Subcutaneous abdominal adipose tissue (tissue), 5 donors: ENCODE measurements around the gene CENPV.
"Not testable (repeated sequence)": the region's sequence is repeated elsewhere in the genome, so short reads cannot be mapped to it uniquely, and the experiment has no call there.

Source experiments
- H3K27ac ChIP-seq: one replicate; pipeline ENCODE4 v1.7.0; 2013; ENCODE audit warnings: low read depth, mild to moderate bottlenecking, inconsistent platforms, low read length, moderate library complexity
- H3K27me3 ChIP-seq, 5 donors: one replicate each; pipeline ENCODE4 v1.7.0; 2013; ENCODE audit warnings: low read length in 5 of 5, inconsistent platforms in 1 of 5; ENCODE audit not compliant: control insufficient read depth in 5 of 5, insufficient read depth in 4 of 5
- H3K36me3 ChIP-seq, 5 donors: one replicate each; pipeline ENCODE4 v1.7.0; 2013; ENCODE audit warnings: low read length in 5 of 5; ENCODE audit not compliant: control insufficient read depth in 5 of 5, insufficient read depth in 5 of 5
- H3K4me1 ChIP-seq, 5 donors: one replicate each; pipeline ENCODE4 v1.7.0; 2013; ENCODE audit warnings: low read length in 5 of 5, mild to moderate bottlenecking in 3 of 5, moderate library complexity in 1 of 5; ENCODE audit not compliant: control insufficient read depth in 5 of 5, insufficient read depth in 5 of 5
- H3K4me3 ChIP-seq, 5 donors: one replicate each; pipeline ENCODE4 v1.7.0; 2013; ENCODE audit warnings: low read length in 5 of 5, low read depth in 1 of 5
- H3K9ac ChIP-seq, 5 donors: one replicate each; pipeline ENCODE4 v1.7.0; 2013; ENCODE audit warnings: low read length in 5 of 5, mild to moderate bottlenecking in 4 of 5, moderate library complexity in 3 of 5
- H3K9me3 ChIP-seq, 5 donors: one replicate each; pipeline ENCODE4 v1.7.0; 2013; ENCODE audit warnings: low read length in 5 of 5; ENCODE audit not compliant: control insufficient read depth in 5 of 5
- donor health status: healthy.
- donor health status: healthy.
- donor health status: healthy.
- donor health status: healthy.
- donor health status: healthy.

CENPV gene

DNA sequence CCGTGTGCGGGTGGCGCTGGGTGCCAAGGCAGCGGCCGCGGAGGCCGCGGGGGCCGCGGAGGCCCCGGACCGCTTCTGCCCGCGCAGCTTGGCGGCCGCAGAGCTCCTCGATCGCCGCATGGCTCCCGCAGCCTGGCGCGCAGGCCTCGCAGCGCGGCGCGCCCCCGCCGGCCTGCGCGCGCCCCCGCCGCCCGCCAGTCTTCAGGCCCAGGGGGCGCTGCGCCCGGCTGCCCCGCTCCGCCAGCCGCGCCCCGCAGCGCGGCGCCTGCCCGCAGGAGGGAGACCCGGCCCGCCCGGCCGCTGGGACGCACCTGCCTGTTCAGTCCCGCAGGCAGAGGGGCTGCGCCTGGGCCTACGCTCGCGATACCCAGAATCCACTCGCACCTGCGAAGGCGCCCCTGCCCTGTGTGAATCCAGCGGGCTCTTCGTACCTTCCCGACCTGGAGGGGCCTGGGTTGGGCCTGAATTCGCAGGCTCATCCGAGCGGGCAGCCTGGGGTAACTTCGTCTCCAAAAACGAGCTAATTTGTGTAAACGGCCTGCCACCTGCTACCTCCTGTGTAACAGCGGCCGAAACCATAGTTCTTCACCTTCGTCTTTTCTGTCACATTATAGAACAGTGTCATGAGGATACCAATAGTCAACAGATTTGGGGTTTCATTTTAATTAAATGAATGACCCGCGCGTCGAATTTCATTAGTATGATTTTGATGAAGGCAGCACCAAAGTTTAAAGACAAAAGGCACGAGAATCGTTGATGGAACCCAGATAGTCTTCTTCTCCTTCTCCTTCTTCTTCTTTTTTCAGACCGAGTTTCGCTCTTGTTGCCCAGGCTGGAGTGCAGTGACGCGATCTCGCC, at the start of gene CENPV:
CENPV (minus strand) TSS at position 153 of the 858 bp plus-strand sequence; CDS start at position 120, 33 bp downstream.
- Histone ChIP-seq H3K27me3 (no peaks in the 10 kb centered on the region), H3K4me1 (peaks cover 0 to 18% (median 17%) of the 10 kb centered on the region in 5 donors), H3K9me3 (no peaks in the 10 kb centered on the region), H3K4me3 (peak within 1 kb of the TSS; percentile 62 to 80 (median 75)), H3K27ac (no peak within 1 kb of the TSS), H3K9ac (peak within 1 kb of the TSS in 4 of 5 donors; percentile 59 to 79 (median 70)), H3K36me3 (peaks cover 4 to 10% (median 7%) of the 10 kb centered on the region in 5 donors)

DNA sequence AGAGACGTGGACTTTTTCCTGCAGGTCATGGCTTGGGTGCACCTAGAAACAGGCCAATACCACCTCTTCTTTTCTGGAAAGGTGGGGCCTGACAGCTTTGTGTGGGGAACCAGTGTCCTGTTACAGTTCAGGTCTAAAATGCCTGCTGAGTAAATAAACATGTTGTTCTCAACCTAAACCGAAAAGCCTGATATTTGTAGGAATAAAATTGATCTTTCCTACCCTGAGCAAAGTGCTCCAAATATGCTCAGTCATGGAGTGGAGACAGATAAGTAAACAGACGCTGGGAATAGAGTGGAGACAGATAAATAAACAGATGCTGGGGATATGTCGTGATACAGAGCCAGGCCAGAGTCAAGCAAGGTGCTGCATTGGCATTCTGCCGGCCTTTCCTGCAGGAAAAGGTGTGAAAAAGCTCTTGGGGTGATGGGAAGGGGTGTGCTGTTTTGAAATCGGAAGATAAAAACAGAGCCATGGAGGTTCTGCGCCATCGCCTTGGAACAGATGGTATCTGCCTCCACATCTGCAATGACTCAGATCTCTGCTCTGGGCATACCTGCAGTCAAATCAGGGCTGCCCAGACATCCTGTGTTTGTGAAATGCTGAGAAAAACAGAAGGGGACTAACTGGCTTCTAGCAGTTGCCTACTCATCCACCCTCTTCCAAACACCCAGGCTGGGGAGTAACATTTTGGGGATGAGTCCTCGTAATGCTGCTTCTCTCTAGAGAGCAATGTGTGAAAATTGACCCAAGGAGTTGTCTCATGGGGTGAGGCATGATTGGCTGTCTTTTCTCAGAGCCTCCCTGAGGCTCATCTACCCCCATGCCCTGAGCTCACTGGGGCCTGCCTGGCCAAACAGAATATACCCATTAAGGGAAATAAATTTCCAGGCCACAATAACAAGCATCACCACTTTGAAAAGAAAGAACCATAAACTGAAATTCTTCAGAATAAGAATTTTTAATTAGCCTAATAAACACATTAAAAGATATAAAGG, 45.3 kb upstream of the CENPV start:
- Histone ChIP-seq H3K4me1 (no peaks in the 10 kb centered on the region), H3K9me3 (no peaks in the 10 kb centered on the region), H3K36me3 (no peaks in the 10 kb centered on the region), H3K27ac (no peak overlapping the region), H3K27me3 (no peaks in the 10 kb centered on the region), H3K4me3 (no peak overlapping the region), H3K9ac (no peak overlapping the region)

DNA sequence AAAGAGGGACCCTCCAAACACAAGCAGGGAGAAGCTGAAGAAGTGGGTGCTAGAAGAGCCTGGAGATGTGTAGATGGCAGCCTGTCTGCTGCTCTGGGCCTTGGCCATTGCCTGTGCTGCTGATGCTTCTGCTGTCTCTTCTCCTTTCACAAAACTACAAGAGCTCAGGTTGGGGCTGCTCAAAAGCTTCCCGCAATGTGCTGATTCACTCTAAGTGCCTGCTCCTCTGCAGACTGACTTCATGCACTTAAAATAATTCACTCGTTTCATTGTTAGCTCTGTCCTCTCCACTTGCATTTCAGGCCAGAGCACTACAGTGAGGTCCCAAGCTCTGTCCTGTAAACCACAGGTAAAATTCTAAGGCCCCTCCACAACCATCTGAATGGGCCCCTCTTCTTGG, 43.4 kb upstream of the CENPV start:
- H3K27ac ChIP-seq, H3K4me3 ChIP-seq: not testable (repeated sequence)

DNA sequence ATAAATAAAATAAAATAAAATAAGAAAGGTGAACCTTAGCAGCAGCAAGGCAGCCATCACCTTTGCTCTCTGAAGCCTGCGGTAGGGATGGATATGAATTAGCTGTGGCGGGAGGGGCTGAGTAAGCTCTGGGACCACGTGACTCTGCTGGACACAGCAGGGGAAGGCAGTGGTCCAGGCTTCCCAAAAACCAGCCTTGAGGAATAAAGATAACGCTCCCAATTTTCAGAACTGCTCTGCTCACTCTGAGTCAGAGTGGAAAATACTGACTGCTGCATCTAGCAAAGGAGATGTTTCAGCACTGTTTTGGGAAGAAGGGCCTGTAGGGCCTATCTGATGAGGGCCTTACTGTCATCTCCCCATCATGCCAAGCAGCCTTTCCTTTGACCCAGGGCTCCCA, 42.6 kb upstream of the CENPV start:
- H3K27ac ChIP-seq, H3K27me3 ChIP-seq, H3K4me1 ChIP-seq, H3K36me3 ChIP-seq, H3K4me3 ChIP-seq, H3K9ac ChIP-seq, H3K9me3 ChIP-seq: not testable (repeated sequence)

More for the DNA sequence above, 43.4 kb upstream of the CENPV start:
- not testable (repeated sequence) for H3K4me1 ChIP-seq, H3K9me3 ChIP-seq, H3K36me3 ChIP-seq, H3K27me3 ChIP-seq, H3K9ac ChIP-seq

DNA sequence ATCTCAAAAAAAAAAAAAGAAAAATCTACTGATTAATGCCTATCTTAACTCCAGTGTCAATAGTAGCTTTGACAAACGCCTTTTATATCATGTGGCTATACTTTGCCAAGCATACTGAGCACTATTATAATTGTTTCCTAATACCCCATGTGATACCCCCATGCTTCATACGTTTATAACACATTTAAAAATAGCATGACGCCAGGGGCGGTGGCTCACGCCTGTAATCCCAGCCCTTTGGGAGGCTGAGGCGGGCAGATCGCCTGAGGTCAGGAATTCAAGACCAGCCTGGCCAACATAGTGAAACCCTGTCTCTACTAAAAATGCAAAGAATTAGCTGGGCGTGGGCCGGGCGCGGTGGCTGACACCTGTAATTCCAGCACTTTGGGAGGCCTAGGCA, 39.2 kb upstream of the CENPV start:
- not testable (repeated sequence) for H3K4me1 ChIP-seq, H3K9me3 ChIP-seq, H3K27me3 ChIP-seq, H3K4me3 ChIP-seq, H3K36me3 ChIP-seq, H3K9ac ChIP-seq, H3K27ac ChIP-seq

DNA sequence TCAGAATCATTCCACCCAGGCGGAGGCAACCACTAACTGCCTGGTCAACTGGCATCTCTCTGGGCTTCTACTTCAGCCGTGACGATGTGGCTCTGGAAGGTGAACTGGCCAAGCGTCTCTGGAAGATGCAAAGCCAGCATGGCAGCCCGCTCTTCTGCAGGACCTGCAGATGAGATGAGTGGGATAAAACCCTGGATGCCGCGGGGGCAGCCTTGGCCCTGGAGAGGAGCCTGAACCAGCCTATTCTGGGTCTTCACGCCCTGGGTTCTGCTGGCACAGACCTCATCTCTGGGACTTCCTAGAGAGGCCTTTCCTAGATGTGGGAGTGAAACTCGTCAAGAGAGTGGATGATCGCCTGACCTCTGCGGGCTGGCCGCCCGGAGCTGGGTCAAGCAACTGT, 38.2 kb upstream of the CENPV start:
- H3K36me3 ChIP-seq: no peaks in the 10 kb centered on the region
- H3K4me3 ChIP-seq: no peak overlapping the region
- no peaks in the 10 kb centered on the region for H3K27me3 ChIP-seq
- peaks cover 0 to 6% (median 2%) of the 10 kb centered on the region in 5 donors for H3K4me1 ChIP-seq
- H3K9me3 ChIP-seq: no peaks in the 10 kb centered on the region
- H3K27ac ChIP-seq: no peak overlapping the region
- H3K9ac ChIP-seq: no peak overlapping the region

DNA sequence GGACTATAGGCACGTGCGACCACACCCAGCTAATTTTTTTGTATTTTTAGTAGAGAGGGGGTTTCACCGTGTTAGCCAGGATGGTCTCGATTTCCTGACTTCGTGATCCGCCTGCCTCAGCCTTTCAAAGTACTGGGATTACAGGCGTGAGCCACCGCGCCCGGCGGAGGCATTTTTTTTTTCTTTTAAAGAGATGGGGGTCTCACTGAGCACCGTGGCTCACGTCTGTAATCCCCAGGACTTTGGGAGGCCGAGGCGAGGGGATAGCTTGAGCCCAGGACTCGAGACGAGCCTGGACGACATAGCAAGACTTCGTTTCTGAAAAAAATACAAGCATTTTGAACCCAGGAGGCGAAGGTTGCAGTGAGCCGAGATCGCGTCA, 32.8 kb upstream of the CENPV start:
- H3K4me1 ChIP-seq: peaks cover 4 to 41% (median 34%) of the 10 kb centered on the region in 5 donors
- not testable (repeated sequence) for H3K27ac ChIP-seq, H3K9me3 ChIP-seq, H3K27me3 ChIP-seq, H3K9ac ChIP-seq
- peak overlapping the region; percentile 48 to 69 (median 65) for H3K4me3 ChIP-seq
- peaks cover 7 to 21% (median 16%) of the 10 kb centered on the region in 5 donors for H3K36me3 ChIP-seq

DNA sequence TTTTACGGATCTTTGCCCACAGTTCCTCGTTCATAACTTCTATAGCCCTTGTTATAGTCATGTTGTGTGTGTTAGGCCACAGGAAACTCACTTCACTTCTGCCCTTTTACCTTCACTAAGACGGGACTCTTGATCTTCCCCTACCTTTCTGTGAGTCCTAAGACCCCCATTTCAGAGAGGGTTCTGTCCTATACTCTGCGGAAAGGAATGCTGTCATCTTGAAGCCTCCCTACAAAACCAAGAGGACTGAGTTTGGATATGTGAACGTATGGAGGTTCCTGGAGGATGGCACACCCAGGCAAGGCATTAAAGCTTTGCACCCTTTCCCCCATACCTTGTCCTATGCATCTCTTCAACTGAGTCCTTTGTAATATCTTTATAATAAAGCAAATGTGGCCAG, 31.3 kb upstream of the CENPV start:
- Histone ChIP-seq H3K4me3 (no peak overlapping the region), H3K27ac (peak overlapping the region; percentile 1), H3K4me1 (peaks cover 4 to 41% (median 34%) of the 10 kb centered on the region in 5 donors), H3K9me3 (no peaks in the 10 kb centered on the region), H3K9ac (peak overlapping the region in 1 of 5 donors; percentile 14), H3K27me3 (no peaks in the 10 kb centered on the region), H3K36me3 (peaks cover 7 to 21% (median 16%) of the 10 kb centered on the region in 5 donors)

DNA sequence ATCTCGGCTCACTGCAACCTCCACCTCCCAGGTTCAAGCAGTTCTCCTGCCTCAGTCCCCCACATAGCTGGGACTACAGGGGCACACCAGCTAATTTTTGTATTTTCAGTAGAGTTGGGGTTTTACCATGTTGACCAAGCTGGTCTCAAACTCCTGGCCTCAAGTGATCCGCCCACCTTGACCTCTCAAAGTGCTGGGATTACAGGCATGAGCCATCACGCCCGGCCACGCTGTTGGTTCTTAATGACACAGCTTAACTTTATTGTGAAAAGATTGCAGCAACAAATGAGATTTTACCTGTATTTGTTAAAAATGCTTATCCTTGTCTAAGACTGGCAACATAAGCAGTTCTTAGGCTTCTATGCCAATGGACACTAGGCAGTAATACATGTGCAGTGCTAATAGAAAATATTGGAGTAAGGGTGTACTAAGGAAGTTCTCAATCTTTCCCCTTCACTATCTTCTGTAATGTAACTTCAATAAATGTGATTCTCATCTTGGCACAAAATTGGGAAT, 30.6 kb upstream of the CENPV start:
- Histone ChIP-seq H3K36me3 (peaks cover 7 to 21% (median 16%) of the 10 kb centered on the region in 5 donors), H3K27ac (peak overlapping the region; percentile 1), H3K4me3 (peak overlapping the region in 1 of 5 donors; percentile 34), H3K4me1 (peaks cover 4 to 41% (median 34%) of the 10 kb centered on the region in 5 donors), H3K9me3 (no peaks in the 10 kb centered on the region), H3K27me3 (no peaks in the 10 kb centered on the region), H3K9ac (no peak overlapping the region)
